Head of caudate nucleus (tissue), 42 donors: ENCODE measurements around the gene PKN3.
A peak's percentile ranks its signal among the peaks of the same experiment; 100 is the strongest.
"Not testable (repeated sequence)": the region's sequence is repeated elsewhere in the genome, so short reads cannot be mapped to it uniquely, and the experiment has no call there.

Source experiments
- DNase-seq, 42 donors: peaks; one replicate each; pipeline versions ENCODE4 v3.0.0 to v3.0.0-alpha.2; 2020 to 2021; ENCODE audit warnings: mixed read lengths in 7 of 42
- intact Hi-C: fragments of 100-400 bp; cut with DNase I; formaldehyde crosslinking; loops from one replicate; pipeline ENCODE4 v1.15.0; 2022

PKN3 gene

DNA sequence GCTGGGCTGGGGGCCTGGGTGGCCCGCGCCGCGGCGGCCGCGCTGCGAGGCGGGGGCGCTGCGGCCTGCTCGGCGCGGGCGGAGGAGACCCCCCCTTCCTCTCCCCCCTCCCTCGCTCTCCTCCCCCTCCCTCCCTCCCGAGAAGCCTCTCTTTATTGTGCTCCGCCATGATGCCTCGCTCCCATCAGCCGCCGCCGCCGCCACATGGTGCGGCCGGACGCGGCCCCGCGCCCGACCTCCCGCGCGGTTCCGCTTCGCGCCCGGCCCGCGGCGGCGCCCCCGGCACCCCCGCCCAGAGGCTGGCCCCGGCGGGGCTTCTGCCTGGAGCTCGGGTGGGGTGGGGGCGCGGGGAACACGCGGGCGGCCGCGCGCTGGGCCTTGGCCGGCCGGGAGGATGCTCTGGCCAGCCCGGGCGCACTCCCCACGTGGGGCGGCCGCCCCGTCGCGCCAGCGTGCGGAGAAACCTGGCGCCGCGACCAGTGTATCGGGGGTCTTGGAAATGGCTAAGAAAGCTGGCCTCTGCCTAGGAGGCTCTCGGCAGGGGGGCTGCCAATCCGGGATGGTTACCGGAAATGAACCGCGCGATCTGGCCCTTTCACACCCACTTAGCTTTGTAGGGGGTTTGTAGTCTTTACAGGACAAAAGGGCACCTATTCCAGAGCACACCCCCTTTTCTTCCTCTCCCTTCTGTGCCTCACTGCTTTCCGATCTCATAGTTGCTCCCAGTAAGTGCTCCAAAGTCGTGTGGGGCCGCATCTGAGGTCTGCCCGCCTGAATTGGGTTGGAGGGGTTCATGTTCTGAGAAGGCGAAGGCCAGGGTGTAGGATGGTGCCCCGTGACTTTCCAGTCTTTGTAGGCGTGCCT lies 12.3 kb upstream of the PKN3 start:
- peak in 38 of 42 donors; percentile 22 to 83 (median 52) for DNase-seq
- intact Hi-C loops: no loop called here

DNA sequence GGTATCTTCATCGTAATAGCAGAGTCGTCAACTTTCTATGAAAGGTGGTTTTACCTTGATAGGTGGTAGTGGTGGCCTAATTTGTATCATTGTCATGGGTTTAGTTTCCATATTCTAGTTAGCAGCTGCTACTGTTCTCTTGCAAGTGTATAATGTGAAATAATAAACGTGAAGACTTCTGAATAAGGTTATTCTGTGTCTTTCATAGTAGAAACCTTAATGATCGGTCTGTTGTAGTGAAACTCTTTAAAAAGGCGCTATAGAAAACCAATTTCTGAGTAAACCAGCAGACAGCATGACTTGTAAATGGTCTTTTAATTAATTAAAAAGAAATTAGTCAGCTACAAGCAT lies 11.6 kb upstream of the PKN3 start:
- DNase-seq: no peak
- intact Hi-C loops: no loop called here

DNA sequence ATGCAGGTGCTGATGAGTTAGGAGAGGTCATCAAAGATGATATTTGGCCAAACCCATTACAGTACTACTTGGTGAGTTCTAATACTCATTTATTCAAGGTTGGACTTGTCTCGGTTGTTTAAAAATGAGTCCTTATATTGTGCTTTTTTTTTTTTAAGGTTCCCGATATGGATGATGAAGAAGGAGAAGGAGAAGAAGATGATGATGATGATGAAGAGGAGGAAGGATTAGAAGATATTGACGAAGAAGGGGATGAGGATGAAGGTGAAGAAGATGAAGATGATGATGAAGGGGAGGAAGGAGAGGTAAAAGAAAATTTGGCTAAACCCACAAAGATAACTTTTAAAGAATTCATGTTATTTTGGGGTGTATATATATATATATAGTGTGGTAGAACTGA lies 8.6 kb upstream of the PKN3 start:
- intact Hi-C loops, DNase-seq: not testable (repeated sequence)

DNA sequence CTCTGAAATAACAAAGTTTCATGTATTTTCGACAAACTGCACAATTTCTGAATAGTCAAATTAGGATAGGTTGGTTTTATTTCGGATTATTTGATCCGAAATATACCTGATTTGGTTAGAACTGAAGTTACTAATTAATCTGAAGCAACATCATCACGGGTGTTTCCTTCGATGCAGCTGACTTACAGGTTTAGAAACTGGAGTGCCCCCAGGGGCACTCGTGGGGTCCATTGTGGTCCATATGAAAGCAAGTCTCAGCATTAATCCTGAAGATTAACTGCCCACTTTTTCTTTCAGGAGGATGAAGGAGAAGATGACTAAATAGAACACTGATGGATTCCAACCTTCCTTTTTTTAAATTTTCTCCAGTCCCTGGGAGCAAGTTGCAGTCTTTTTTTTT lies 8.0 kb upstream of the PKN3 start:
- DNase-seq: peak in 1 of 42 donors; percentile 16
- intact Hi-C loops: no loop called here

DNA sequence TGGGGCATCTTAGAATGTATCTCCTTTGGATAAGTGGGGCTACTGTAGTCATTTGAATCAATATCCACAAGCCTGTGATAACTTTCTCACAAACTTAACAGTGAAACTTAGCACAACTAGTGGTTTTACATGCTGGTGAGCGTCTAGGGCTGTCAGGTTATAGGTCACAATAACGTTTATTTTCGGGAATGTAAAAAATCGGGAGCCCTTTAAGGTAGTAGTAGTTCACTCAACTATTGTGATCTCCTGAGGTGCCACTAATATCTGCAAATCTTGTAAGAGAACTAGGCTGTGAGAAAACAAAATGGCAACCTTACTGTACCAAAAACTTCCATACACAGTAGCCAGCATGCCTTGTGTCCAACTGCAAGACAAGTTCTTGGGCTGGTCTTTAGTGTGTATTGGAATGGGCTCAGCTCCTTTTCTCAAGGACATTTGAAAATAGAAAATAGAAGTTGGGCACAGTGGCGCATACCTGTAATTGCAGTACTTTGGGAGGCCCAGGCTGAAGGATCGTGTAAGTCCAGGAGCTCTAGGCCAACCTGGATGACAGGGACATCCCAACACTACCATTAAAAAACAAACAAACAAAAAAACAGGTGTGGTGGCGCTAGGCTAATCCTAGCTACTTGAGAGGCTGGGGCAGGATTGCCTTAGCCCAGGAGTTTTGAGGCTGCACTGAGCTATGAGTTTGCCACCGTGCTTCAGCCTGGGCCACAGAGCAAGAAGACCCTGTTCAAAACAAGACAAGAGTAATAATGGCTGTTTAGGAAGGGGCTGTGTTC lies 5.2 kb upstream of the PKN3 start:
- intact Hi-C loops: no loop called here
- DNase-seq: no peak

DNA sequence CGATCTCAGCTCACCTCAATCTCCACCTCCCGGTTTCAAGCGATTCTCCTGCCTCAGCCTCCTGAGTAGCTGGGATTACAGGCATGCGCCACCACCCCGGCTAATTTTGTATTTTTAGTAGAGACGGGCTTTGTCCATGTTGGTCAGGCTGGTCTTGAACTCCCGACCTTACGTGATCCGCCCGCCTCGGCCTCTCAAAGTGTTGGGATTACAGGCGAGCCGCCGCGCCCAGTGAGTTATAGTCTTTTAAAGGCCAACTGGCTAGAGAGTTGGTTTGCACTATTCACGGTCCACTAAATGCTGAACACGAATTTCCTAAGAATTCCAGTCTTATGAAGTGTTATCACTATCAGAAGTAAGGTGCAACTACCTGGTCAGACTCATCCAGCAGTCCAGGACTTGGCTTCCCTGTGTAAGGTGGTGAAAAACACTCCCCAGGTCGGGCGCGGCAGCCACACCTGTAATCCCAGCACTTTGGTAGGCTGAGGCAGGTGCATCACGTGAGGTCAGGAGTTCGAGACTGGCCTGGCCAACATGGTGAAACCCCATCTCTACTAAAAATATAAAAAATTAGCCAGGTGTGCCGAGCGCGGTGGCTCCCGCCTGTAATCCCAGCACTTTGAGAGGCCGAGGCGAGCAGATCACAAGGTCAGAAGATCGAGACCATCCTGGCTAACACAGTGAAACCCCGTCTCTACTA lies 3.1 kb upstream of the PKN3 start:
- DNase-seq: peak in 2 of 42 donors; percentile 14 to 22
- intact Hi-C loops: not testable (repeated sequence)

DNA sequence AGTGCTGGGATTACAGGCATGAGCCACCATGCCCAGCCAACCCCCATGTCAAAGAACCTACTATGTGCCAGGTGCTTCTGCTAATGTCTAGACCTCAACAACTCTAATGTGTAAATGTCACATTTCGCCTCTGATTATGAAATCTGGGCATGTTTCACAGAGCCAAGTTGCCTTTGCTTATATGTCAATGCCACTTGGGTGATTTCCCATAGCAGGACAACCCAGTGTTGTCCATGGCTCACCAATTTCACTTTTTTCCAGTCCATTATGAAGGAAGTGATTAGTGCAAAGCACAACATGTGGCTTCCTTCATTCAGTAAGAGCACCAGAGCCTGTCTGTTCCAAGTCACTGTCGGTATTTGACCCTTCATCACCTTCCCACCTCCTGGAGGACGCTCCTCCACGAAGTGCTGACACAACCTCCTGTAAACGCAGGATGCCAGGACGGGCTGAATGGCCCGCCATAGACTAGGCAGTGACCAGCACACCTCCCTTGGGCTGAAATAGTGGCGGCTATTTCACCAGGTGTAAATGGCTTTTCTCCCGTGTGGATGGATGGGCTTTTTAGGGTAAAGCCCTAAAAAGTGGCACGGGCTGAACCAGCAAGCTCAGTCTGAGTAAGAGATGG lies 962 bp upstream of the PKN3 start:
- peak in 2 of 42 donors; percentile 6 for DNase-seq
- intact Hi-C loops: no loop called here

DNA sequence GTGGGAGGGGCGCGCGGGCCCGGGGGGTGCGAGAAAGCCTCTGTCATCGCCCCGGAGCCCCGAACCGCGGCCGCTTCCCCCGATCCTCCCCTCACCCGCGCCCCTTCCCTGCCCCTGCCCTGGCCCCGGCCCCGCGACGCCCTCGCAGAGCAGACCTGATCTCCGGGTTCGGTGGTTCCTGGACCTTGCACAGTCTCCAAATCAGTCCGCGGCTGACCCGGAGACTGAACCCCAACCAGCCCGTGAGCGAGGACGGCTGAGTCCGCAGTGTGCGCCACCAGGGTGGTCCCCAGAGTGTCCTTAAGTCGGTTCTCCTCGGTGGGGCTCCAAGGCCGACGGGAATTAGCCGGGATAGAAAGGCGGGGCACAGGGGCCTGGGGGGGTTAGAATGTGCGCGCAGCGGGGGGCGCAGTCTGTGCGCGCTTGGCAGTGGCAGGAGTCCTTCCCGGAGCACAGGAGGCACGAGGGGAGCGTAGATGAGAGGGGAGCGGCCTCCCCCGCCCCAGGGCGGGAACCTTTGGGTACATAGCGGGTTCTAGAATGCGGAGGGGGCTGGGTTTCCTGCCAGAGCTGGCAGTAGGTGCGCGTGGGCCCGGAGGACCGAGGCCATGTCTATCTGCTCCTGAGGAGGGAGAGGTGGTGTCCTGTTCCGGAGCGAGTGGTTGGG lies 779 bp downstream of the PKN3 start:
- intact Hi-C loops: no loop called here
- peak in 7 of 42 donors; percentile 7 to 45 (median 33) for DNase-seq

DNA sequence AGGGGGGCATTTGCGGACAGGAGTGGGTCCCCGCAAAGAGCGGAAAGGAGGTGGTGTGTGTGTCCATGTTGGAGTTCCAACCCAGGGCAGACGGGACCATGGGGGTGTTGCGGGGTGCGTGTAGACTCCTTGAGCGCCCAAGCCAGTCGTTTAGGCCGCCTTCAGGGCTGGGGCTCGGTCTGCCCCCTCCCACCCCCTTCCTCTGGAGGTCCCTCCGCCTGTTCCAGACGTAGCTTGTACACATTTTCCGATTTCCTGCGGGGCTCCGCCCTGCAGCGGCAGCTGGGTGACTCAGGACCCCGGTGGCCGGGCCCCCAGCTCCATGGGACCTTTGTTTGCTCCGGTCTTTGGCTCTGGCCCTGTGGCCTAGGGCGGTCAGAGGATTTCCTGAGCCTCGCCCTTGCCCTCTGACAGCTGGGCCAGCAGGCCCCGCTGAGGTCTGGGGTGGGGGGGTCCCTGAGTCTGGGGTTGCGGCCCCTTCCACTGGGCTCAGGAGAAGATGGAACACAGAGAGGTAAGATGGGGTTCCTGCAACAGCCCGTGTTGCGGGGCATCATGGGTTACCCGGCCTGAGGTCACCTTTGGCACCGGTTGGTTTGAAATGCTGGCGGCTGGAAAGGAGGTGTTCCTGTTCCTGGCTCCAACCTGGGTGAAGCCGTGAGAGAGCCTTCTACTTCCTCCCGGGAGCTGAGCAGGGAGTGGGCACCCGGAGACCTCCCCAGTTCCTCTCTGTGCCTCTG lies 1.5 kb downstream of the PKN3 start:
- DNase-seq: no peak
- intact Hi-C loops: no loop called here

DNA sequence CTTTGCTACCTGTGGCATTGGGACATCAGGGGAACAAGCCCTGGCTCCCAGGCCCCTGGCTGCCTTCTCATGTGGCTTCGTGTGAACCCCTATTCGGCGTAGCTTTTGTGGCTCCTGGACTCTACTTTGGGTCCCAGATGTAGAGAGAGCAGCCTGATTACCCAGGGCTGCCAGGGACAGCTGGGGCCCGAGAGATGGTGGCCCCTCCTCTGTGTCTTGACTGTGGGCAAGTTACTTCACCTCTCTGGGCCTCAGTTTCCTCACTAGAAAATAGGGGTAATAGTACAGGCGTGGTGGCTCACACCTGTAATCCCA lies 2.0 kb downstream of the PKN3 start:
- intact Hi-C loops: no loop called here
- DNase-seq: no peak

DNA sequence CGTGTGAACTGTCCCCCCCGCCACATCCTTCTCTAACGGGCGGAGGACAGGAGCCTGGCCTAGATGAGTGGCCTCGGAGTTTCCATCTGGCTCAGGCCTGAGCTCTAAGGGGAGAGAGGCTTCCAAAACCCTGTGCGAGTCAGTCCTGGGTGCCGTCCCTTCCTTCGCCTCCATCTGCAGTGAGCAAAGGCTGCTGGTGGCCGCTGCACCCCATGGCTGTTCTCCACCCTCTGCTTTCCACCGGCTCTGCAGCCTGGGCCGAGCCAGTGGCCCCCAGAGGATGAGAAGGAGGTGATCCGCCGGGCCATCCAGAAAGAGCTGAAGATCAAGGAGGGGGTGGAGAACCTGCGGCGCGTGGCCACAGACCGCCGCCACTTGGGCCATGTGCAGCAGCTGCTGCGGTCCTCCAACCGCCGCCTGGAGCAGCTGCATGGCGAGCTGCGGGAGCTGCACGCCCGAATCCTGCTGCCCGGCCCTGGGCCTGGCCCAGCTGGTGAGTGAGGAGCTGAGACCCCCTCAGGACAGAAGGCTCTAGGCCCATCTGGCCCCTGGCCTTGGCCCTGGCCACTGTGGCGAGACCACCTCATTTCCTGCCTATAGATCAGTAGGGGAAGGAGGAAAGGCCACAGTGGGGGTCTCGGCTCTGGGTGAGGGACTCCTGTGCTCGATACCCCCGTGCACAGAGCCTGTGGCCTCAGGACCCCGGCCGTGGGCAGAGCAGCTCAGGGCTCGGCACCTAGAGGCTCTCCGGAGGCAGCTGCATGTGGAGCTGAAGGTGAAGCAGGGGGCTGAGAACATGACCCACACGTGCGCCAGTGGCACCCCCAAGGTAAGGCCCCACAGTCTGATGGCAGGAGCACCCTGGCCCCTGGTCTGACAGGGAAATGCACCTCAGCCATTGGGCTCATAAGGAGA lies 3.0 kb downstream of the PKN3 start:
- DNase-seq: peak in 1 of 42 donors; percentile 4
- intact Hi-C loops: no loop called here

DNA sequence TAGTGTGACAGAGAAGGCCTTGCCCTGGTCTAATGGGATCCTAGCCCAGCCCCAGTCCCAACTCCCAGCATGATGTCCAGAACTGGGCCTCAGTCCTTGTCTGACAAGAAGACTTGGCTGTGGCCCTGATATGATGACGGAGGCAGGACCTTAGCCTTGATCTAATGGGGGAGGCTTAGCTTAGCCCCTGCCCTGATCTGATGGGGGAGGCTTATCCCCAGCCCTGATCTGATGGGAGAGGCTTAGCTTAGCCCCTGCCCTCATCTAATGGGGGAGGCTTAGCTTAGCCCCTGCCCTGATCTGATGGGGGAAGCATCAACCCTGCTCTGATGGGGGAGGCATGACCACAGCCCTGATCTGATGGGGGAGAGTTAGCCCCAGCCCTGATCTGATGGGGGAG lies 3.7 kb downstream of the PKN3 start:
- intact Hi-C loops: no loop called here

DNA sequence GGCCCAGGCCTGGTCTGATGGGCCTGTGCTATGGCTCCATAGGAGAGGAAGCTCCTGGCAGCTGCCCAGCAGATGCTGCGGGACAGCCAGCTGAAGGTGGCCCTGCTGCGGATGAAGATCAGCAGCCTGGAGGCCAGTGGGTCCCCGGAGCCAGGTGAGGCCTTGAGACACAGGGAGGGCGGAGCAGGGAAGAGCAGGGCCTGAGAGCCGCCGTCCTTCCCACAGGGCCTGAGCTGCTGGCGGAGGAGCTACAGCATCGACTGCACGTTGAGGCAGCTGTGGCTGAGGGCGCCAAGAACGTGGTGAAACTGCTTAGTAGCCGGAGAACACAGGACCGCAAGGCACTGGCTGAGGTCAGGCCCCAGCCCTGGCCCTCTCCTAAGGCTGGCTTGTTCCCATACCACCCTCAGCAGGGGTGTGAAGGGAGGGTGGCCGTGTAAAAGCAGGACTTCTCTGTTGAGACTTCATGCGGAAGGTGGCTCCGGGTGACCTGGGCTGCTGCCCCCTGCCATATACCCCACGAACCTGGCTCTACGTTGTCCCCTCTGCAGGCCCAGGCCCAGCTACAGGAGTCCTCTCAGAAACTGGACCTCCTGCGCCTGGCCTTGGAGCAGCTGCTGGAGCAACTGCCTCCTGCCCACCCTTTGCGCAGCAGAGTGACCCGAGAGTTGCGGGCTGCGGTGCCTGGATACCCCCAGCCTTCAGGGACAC lies 4.5 kb downstream of the PKN3 start:
- intact Hi-C loops: no loop called here
- peak in 1 of 42 donors; percentile 5 for DNase-seq

More for the DNA sequence above, 3.7 kb downstream of the PKN3 start:
- DNase-seq: no peak

DNA sequence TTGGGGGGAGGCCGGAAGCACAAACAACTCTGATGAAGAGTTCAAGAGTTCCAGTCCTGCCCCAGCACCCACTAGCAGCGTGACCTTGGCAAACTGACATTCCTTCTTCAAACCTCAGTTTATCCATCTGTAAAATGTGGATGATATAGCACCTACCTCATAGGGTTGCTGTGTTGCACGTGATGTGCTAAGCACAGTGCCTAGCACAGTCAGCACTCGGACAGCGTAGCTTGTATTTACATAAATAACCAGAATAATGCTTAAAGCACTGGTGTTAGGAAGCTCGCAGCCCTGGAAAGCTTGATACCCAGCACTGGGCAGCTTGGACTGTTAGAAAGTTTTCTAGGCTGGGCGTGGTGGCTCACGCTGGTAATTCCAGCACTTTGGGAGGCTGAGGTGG lies 5.1 kb downstream of the PKN3 start:
- peak in 1 of 42 donors; percentile 3 for DNase-seq
- intact Hi-C loops: no loop called here

DNA sequence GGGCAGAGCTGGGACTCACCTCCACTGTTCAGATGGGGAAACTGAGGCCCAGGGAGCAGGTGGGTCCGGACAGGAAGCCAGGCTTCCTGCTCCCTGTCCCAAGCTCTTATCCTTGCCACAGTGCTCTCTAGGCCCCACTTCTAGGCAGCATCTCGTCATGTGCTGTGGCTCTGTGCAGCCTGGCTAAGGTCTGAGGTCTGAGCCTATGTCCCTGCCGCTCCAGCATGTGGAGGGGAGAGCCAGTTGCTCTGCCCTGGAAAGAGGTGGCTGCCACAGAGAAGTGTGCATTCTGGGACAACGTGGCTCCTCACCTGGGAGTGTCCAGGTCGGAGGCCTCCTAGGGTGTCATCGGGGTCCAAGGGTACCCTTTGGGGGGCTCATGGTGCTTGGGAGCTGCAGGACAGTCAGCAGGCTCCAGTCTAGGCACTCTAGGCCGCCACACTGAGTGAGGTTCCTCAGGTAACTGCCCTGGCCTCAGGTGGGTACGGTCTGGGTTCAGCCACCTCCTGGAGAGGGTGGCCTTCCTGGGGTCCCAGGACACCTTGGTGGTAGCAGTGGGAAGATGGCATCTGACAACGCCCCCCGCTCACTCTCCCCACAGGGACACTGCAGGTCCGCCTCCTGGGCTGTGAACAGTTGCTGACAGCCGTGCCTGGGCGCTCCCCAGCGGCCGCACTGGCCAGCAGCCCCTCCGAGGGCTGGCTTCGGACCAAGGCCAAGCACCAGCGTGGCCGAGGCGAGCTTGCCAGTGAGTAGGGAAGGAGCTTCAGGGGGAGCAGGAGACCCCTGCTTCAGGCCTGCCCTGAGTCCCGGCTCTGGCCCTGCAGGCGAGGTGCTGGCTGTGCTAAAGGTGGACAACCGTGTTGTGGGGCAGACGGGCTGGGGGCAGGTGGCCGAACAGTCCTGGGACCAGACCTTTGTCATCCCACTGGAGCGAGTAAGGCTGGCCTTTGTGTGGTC lies 10.4 kb downstream of the PKN3 start:
- peak in 1 of 42 donors; percentile 33 for DNase-seq
- intact Hi-C loops: no loop called here

DNA sequence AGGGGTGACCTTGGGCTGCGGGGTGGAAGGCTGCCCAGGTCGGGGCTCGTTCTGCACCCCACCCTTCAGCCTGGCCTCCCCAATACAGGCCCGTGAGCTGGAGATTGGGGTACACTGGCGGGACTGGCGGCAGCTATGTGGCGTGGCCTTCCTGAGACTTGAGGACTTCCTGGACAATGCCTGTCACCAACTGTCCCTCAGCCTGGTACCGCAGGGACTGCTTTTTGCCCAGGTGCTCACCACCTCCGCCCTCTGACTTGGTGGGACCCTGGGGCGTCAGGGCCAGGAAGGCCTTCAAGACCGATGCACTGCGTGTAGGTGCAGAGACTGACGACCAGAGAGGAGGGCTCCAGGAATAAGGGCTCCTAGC lies 11.1 kb downstream of the PKN3 start:
- intact Hi-C loops: no loop called here
- no peak for DNase-seq
